Activated naive CD8-positive, alpha-beta T cell treated with anti-CD3 and anti-CD28 coated beads, Interleukin-2, amount 10 ng/mL, durations not matched to agents 7 days and 5 days (primary cell): ENCODE data around the gene HMGB4. TPM values are rescaled to one million over a fixed set of nuclear protein-coding genes. Genes with fewer than 3 reads are reported as not detected.

Source experiments
- ATAC-seq: fragments of 150-1000 bp; cut with Tn5 transposase; one replicate; pipeline ENCODE4 v1.10.0; 2021; ENCODE audit warnings: low read depth, moderate library complexity
- POLR2A ChIA-PET: fragments of 350-600 bp; sonication (Branson Sonifier 250); formaldehyde crosslinking; loops from one replicate; lab custom pipeline; 2021; ENCODE audit warnings: antibody characterized with exemption; lab: Charles Lee
- DNase-seq: peaks from one replicate; pipeline ENCODE4 v3.0.0; 2021
- H3K27ac Mint-ChIP-seq: one replicate; pipeline ENCODE4 v1.8.0; 2022; ENCODE audit warnings: mild to moderate bottlenecking, mixed read lengths
- H3K27me3 Mint-ChIP-seq: one replicate; pipeline ENCODE4 v1.8.0; 2022; ENCODE audit warnings: mild to moderate bottlenecking, moderate library complexity, mixed read lengths
- H3K36me3 Mint-ChIP-seq: one replicate; pipeline ENCODE4 v1.8.0; 2021; ENCODE audit warnings: mild to moderate bottlenecking, mixed read lengths
- H3K4me1 Mint-ChIP-seq: one replicate; pipeline ENCODE4 v1.8.0; 2021; ENCODE audit warnings: mixed read lengths
- H3K4me3 Mint-ChIP-seq: one replicate; pipeline ENCODE4 v1.8.0; 2022; ENCODE audit warnings: mild to moderate bottlenecking, moderate library complexity, mixed read lengths
- H3K9me3 Mint-ChIP-seq: one replicate; pipeline ENCODE4 v1.8.0; 2021; ENCODE audit warnings: mixed read lengths
- total RNA-seq, 2 experiments: library from RNA; stranded (reverse); gene quantifications; one replicate each; pipeline ENCODE4 v1.2.3, GENCODE V29; 2021

The HMGB4 gene
- total RNA-seq, 2 experiments from 2014 or later, result not detected

GRCh38 chr1:33826311-33826710, 37.6 kb upstream of the HMGB4 start:
- Mint-ChIP-seq H3K9me3 (peaks cover 1% of the 10 kb centered on the region), H3K4me1 (no peaks in the 10 kb centered on the region), H3K27me3 (no peaks in the 10 kb centered on the region), H3K4me3 (no peak overlapping the region), H3K36me3 (no peaks in the 10 kb centered on the region), H3K27ac (no peak overlapping the region)
- POLR2A ChIA-PET, result no interaction called here
- ATAC-seq (no peak), DNase-seq (no peak)

DNA sequence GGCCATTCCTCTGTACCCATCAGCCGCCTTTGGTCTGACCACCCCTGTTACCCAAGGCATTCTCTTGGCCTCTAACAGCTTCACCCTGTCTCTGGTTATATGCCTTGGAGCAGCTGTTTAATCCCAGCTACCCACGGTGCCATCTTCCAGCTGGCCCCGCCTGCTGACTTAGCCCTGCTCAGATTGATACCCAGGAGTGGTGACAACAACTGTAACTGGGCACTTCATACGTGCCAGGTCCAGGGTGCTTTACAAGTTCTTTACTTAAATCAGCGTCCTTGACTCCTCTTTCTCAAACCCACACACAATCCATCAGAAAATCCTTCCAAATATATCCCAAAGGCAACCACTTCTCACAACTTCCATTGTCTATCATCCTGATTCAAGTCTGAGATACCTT, 37.2 kb upstream of the HMGB4 start:
- H3K9me3 Mint-ChIP-seq, result peaks cover 1% of the 10 kb centered on the region
- no peaks in the 10 kb centered on the region for H3K4me1 Mint-ChIP-seq
- no peak for ATAC-seq
- no peaks in the 10 kb centered on the region for H3K27me3 Mint-ChIP-seq
- no peaks in the 10 kb centered on the region for H3K36me3 Mint-ChIP-seq
- H3K4me3 Mint-ChIP-seq, result no peak overlapping the region
- DNase-seq, result no peak
- no peak overlapping the region for H3K27ac Mint-ChIP-seq
- POLR2A ChIA-PET, result no interaction called here

GRCh38 chr1:33828059-33828458, 35.8 kb upstream of the HMGB4 start:
- no peak for ATAC-seq
- Mint-ChIP-seq H3K36me3 (no peaks in the 10 kb centered on the region), H3K27ac (no peak overlapping the region), H3K4me1 (no peaks in the 10 kb centered on the region), H3K4me3 (no peak overlapping the region), H3K9me3 (peaks cover 1% of the 10 kb centered on the region), H3K27me3 (no peaks in the 10 kb centered on the region)
- POLR2A ChIA-PET, result no interaction called here
- DNase-seq, result no peak

DNA sequence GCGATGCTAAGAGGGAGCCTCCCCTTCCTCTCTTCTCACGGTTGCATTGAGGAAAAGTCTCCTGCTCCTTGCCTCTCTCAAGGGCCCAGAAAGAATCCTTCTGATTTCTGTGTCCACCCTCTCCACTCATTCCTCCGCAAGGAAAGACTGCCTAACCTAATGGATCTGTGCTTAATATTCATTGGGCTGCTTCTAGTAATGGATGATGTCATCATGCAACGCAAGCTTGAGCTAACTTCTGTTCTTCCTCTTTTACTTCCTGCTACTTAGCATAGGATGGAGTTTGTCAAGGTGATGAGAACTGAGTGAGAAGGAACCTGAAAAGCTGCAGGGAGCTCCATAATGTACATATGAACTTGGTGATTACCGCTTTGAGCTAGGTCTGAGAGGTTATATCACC, 35.2 kb upstream of the HMGB4 start:
- Mint-ChIP-seq H3K4me1 (no peaks in the 10 kb centered on the region), H3K4me3 (no peak overlapping the region), H3K27me3 (no peaks in the 10 kb centered on the region), H3K9me3 (peaks cover 1% of the 10 kb centered on the region), H3K36me3 (no peaks in the 10 kb centered on the region), H3K27ac (no peak overlapping the region)
- ATAC-seq, result no peak
- DNase-seq, result no peak
- POLR2A ChIA-PET, result no interaction called here

- POLR2A ChIA-PET, result no interaction called here
- Mint-ChIP-seq H3K4me3 (no peak overlapping the region), H3K9me3 (no peaks in the 10 kb centered on the region), H3K27ac (no peak overlapping the region), H3K36me3 (no peaks in the 10 kb centered on the region), H3K4me1 (no peaks in the 10 kb centered on the region), H3K27me3 (no peaks in the 10 kb centered on the region)
- ATAC-seq (no peak), DNase-seq (no peak)
These were observed 27.0 kb upstream of the HMGB4 start for GRCh38 chr1:33836911-33837310.

DNA sequence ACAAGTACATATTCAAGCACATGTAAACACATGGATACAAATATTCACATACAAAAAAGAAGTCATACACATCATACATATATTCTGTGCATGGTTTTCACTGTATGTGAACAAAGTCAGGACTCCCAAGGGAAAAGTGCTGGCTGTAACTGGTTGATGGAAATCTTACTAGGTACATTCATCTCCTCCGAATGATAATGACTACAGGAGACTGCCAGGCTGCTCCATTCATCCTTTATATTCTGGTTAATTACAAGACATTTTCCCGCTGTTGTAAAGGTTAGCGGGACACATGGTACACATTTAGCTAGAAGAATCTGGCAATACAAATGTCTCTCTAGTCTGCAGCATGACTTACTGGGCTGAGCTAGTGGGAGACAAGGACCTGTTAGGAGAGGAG, 26.2 kb upstream of the HMGB4 start:
- POLR2A ChIA-PET, result no interaction called here
- H3K4me1 Mint-ChIP-seq, result no peaks in the 10 kb centered on the region
- H3K9me3 Mint-ChIP-seq, result no peaks in the 10 kb centered on the region

GRCh38 chr1:33841494-33841893, 22.4 kb upstream of the HMGB4 start:
- peaks cover 2% of the 10 kb centered on the region for H3K27me3 Mint-ChIP-seq
- POLR2A ChIA-PET, result no interaction called here
- ATAC-seq, result no peak

More for the DNA sequence above, 26.2 kb upstream of the HMGB4 start:
- Mint-ChIP-seq H3K27me3 (no peaks in the 10 kb centered on the region), H3K36me3 (no peaks in the 10 kb centered on the region), H3K4me3 (no peak overlapping the region), H3K27ac (no peak overlapping the region)
- ATAC-seq, result no peak
- DNase-seq, result no peak

DNA sequence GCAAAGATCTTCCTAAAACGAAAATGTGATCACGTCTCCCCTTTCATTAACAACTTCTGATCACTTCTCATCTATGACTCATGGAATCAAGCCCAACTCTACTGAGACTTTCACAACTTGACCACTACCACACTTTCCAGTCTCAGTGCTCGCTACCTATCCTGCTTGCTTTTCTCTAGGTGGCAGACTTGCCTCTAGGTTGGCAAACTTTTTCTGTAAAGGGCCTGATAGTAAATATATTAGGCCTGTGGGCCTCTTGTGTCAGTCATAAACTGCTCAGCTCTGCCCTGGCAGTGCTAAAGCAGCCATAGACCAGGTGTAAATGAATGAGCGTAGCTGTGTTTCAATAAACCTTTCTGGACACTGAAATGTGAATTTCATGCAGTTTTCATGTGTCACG, 21.5 kb upstream of the HMGB4 start:
- H3K4me3 Mint-ChIP-seq, result no peak overlapping the region
- H3K27ac Mint-ChIP-seq, result no peak overlapping the region
- POLR2A ChIA-PET, result no interaction called here
- no peak for DNase-seq
- H3K9me3 Mint-ChIP-seq, result no peaks in the 10 kb centered on the region
- H3K36me3 Mint-ChIP-seq, result no peaks in the 10 kb centered on the region
- ATAC-seq, result no peak
- H3K27me3 Mint-ChIP-seq, result peaks cover 2% of the 10 kb centered on the region
- no peaks in the 10 kb centered on the region for H3K4me1 Mint-ChIP-seq

More at GRCh38 chr1:33841494-33841893, 22.4 kb upstream of the HMGB4 start:
- Mint-ChIP-seq H3K36me3 (no peaks in the 10 kb centered on the region), H3K27ac (no peak overlapping the region), H3K9me3 (no peaks in the 10 kb centered on the region), H3K4me1 (no peaks in the 10 kb centered on the region), H3K4me3 (no peak overlapping the region)
- no peak for DNase-seq

GRCh38 chr1:33844166-33844565, 19.7 kb upstream of the HMGB4 start:
- no peaks in the 10 kb centered on the region for H3K36me3 Mint-ChIP-seq

GRCh38 chr1:33846861-33847260, 17.0 kb upstream of the HMGB4 start:
- H3K36me3 Mint-ChIP-seq, result no peaks in the 10 kb centered on the region
- H3K27me3 Mint-ChIP-seq, result peaks cover 4% of the 10 kb centered on the region
- POLR2A ChIA-PET, result no interaction called here
- H3K4me3 Mint-ChIP-seq, result no peak overlapping the region
- DNase-seq (no peak), ATAC-seq (no peak)
- H3K4me1 Mint-ChIP-seq, result no peaks in the 10 kb centered on the region
- H3K27ac Mint-ChIP-seq, result no peak overlapping the region
- H3K9me3 Mint-ChIP-seq, result no peaks in the 10 kb centered on the region

More at GRCh38 chr1:33844166-33844565, 19.7 kb upstream of the HMGB4 start:
- POLR2A ChIA-PET, result no interaction called here
- H3K9me3 Mint-ChIP-seq, result no peaks in the 10 kb centered on the region
- H3K27ac Mint-ChIP-seq, result no peak overlapping the region
- no peak for ATAC-seq
- H3K4me1 Mint-ChIP-seq, result no peaks in the 10 kb centered on the region
- no peak for DNase-seq
- H3K27me3 Mint-ChIP-seq, result peaks cover 4% of the 10 kb centered on the region
- H3K4me3 Mint-ChIP-seq, result no peak overlapping the region

GRCh38 chr1:33848205-33848937, 15.5 kb upstream of the HMGB4 start:
- no peak for ATAC-seq
- no peaks in the 10 kb centered on the region for H3K36me3 Mint-ChIP-seq
- H3K27me3 Mint-ChIP-seq, result peaks cover 4% of the 10 kb centered on the region
- POLR2A ChIA-PET, result no interaction called here
- H3K27ac Mint-ChIP-seq, result no peak overlapping the region
- no peak overlapping the region for H3K4me3 Mint-ChIP-seq
- H3K9me3 Mint-ChIP-seq, result no peaks in the 10 kb centered on the region
- H3K4me1 Mint-ChIP-seq, result no peaks in the 10 kb centered on the region
- no peak for DNase-seq

- H3K36me3 Mint-ChIP-seq, result no peaks in the 10 kb centered on the region
- H3K4me3 Mint-ChIP-seq, result no peak overlapping the region
- no peaks in the 10 kb centered on the region for H3K9me3 Mint-ChIP-seq
- H3K4me1 Mint-ChIP-seq, result no peaks in the 10 kb centered on the region
- H3K27ac Mint-ChIP-seq, result no peak overlapping the region
- no peak for DNase-seq
- POLR2A ChIA-PET, result no interaction called here
- no peak for ATAC-seq
- H3K27me3 Mint-ChIP-seq, result peaks cover 3% of the 10 kb centered on the region
These were observed 14.7 kb upstream of the HMGB4 start for GRCh38 chr1:33849211-33849610.

- DNase-seq, result no peak
- Mint-ChIP-seq H3K9me3 (no peaks in the 10 kb centered on the region), H3K27ac (no peak overlapping the region), H3K27me3 (peaks cover 3% of the 10 kb centered on the region), H3K4me3 (no peak overlapping the region), H3K36me3 (no peaks in the 10 kb centered on the region), H3K4me1 (no peaks in the 10 kb centered on the region)
- no peak for ATAC-seq
- POLR2A ChIA-PET, result no interaction called here
These were observed 13.4 kb upstream of the HMGB4 start for GRCh38 chr1:33850481-33850880.

- ATAC-seq (no peak), DNase-seq (no peak)
- Mint-ChIP-seq H3K4me3 (no peak overlapping the region), H3K36me3 (no peaks in the 10 kb centered on the region), H3K27me3 (peaks cover 2% of the 10 kb centered on the region), H3K27ac (no peak overlapping the region), H3K9me3 (no peaks in the 10 kb centered on the region), H3K4me1 (no peaks in the 10 kb centered on the region)
- POLR2A ChIA-PET, result no interaction called here
These were observed 11.2 kb upstream of the HMGB4 start for GRCh38 chr1:33852711-33853110.
